Fibroblast of skin of back (primary cell): ENCODE results near the gene CACNB4.
"Not testable (repeated sequence)": the region's sequence is repeated elsewhere in the genome, so short reads cannot be mapped to it uniquely, and the experiment has no call there.

ENCODE experiments used
- DNase-seq: peaks from one replicate; pipeline ENCODE4 v3.0.0-alpha.2; 2013

The CACNB4 gene

DNA sequence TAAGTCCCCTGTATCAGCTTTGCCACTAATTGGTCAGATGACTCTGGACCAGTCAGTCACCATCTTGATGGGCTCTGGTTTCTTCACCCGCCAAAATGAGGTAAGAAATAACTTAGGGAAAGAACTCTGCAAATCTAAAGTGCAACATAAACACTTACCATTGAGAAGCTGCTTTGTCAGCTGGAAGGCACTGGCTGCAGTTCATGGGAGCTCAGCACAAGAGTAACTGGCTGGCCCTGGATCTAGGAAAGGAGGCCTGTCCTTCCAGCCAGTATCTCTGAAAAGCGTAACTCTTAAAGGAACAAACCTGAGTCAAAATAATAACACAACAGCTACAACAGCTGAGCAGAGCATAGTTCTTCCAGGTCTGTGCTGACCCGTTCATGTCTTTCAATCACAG is 123.9 kb downstream of the CACNB4 start:
- DNase-seq = no peak

GRCh38 chr2:151973901-151974199 is 125.0 kb downstream of the CACNB4 start:
- DNase-seq = peak; percentile 37

GRCh38 chr2:151973013-151973900 is 125.6 kb downstream of the CACNB4 start:
- no peak for DNase-seq

GRCh38 chr2:151972241-151973012 is 126.4 kb downstream of the CACNB4 start:
- no peak for DNase-seq

GRCh38 chr2:151971301-151972051 is 127.4 kb downstream of the CACNB4 start:
- no peak for DNase-seq

DNA sequence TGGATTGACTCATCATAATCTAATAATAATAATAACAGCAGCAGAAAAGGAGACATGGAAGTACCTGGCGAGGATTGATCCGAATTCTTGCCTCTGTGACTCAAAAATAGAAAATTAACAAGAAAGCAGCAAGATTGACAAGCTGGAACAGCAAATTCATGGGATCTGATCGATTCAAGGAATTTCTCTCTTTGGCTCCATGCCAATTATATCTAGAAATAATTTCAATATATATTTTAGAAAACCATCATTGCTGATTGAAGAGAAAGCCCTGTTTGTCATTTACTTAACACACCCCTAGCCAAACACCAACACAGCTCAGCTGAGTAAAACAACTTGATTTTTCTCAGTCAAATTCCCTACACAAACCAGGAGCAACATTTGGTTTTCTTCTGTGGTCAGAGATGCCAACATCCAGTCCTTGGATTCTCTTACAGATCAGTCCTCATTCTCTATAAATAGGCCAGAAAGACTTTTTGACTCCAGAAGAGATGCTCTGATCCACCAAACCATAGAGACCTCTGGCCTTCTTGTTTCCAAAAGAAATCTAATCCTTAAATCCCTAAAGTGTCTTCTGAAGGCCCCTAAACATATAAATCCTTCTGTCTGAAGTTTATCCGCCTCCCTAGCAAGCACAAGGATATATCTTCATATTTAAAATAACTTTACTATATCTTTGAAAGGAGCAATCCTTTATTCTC is 129.9 kb downstream of the CACNB4 start:
- no peak for DNase-seq

- DNase-seq = no peak
Measured at GRCh38 chr2:151967829-151968722, 130.8 kb downstream of the CACNB4 start.

DNA sequence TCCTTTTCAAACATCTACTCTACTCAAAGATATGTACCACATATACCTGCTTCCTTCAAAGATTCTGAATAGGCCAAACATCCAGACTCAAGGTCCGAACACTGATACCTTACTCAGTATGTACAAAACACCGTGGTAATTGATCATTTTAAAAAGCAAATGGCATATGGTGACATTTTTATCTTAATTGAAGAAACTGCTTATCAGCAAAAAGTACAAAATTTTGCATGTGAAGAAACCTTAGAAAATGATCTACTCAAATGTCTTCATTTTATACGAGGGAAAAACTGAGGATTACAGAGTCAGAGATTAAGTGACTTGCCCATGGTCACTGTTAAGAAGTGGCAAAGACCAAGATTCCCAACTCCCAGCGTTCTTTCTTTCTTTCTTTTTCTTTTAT is 133.0 kb downstream of the CACNB4 start:
- DNase-seq = no peak

GRCh38 chr2:151961558-151961957 is 137.3 kb downstream of the CACNB4 start:
- no peak for DNase-seq

- DNase-seq = no peak
Measured at GRCh38 chr2:151959238-151959637, 139.6 kb downstream of the CACNB4 start.

DNA sequence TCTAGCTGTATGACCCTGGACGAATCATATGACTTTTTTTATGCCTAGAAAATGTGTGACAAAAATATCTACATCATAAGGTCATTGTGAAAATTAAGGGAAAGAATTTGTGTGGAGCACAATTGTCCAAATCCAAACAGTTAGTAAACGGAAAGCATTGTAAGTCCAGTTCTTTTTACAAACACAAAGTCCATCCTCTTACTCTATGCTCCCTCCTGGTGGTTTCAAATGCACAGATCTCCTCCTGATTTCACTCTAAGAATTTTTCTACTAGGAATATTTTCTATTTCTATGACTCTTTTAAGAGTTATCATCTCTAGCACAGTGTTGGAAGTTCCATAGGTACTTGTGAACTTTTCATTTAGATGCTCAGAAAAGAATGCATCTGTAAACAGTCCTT is 145.4 kb downstream of the CACNB4 start:
- DNase-seq = no peak

DNA sequence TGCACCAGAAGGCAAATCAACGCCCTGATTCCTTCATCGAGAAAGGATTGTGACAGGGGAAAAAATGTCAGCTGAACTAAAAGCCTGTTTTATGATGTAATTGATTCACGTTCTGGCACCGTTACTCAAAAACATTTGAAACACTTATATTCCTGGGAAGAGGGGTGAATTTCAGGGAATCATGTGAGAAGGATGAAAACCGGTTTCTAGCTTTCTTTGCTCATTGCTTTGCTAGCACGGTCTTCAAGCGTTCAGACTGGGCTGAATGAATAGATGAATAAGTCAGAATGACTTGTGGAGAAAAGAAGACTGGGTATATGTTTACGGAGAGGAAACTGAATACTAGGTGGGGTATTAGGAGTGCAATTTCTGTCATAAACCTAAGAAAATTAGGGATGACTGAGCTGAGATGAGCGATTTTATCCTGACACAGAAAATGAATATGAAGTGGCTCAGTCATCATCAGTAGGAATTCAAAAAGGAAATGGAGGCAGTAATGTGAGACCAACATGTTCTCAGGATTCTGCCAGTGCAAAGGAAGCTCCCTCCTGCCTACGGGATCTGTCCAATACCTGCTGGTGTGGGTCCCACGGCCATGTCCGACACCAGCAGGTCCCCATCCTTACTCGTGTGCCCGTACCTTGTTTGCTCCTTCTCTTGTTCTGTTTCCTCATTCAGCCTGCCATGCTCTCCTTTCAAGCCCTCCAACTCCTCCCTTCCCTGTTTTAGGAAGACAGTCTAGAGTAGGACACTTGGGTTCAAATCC is 146.0 kb downstream of the CACNB4 start:
- DNase-seq = no peak

DNA sequence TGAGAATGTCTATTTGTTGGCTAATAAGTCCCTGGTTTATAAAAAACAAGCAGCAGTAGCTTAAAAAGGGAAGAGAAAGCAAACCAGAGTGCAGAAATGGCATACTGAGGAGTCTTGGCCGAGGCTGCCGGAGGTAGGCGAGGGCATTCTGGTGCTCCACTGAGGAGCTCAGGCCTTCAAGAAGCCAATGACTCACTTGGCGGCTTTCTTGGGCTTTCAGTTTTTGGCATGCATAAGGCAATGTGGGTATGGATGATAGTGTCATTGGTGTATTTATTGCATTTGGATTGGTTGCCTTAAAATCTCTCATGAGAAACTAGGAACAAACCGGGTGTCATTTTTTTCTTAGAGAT is 151.1 kb downstream of the CACNB4 start:
- peak; percentile 11 for DNase-seq

DNA sequence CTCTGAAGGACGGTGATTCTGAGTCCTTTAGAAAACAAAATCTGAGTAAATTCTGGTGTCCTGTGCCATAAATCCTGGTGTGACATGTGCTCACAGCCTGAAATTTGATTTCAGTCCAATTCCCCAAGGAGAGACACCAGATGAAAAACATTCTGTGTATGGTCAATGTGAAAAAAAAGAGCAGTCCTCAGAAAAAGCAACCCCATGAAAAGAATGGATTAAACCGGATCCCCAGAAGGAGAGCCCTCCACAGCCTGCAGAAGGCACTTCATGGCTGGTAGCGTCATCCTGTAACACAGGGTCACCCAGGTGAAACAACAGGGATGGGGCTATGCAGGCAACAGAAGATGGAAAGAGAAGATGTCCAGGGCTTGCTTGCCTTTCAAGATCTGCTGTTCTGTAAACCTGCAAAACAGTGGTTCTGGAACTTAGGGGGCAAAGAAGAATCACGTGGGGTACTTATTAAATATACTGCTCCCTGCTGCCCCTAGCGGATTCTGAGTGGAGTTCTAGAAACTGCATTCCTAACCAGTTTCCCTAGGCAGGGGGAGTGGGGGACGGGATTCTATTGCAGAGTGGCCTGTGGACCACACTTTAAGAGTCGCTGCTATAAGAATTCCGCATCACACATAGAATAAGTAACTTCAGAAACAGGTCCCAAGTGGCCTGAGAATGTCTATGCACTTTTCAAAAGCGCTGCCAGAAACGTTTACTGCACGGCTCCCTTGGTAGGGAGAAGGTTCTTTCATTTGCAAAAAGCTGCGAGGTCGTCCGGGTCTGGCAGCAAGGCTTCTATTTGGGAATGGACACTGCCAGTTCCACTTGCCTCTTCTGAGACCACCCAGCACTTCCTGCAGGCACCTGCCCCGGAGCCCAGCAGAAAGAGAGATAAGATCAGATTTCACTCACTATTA is 151.7 kb downstream of the CACNB4 start:
- DNase-seq = peak; percentile 31

DNA sequence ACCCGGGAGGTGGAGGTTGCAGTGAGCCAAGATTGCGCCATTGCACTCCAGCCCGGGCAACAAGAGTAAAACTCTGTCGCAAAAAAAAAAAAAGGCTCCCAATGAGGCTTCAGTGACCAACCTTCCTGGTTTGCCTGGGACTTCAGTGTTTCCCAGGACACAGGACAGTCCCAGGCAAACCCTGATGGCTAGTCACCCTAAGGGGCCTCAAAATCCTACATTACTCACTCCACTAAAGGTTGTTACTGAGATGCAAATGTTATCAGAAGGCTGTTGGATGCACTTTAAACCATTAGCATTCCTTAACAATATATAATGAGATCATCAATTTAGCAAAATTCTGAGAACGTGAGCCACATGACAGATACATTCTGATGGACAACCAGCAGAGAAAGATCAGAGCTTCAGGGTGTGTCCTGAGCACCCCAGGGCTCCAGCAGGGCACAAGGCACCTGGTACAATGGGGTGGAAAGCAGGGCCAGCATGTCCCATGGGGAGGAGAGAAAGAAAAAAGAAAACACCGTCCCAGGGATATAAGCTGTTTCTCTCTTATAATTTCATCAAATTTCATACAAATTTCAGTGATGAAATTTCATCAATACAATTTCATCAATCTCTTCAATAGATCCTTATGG is 152.5 kb downstream of the CACNB4 start:
- DNase-seq = no peak

- DNase-seq = no peak
Measured at GRCh38 chr2:151945602-151946001, 153.2 kb downstream of the CACNB4 start.

DNA sequence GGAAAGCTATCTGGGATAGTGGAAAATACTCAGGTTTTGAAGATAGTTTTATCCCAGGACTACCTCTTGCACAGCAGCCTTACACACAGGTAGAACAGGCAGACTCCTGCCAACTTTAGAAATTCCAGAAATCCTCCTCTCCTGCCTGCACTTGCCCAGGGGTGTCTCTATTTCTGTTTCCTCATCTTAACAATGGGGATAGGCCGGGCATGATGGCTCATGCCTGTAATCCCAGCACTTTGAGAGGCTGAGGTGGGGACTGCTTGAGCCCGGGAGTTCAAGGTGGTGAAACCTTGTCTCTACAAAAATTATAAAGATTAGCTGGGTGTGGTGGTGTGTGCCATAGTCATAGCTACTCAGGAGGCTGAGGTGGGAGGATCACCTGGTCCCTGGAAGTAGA is 153.7 kb downstream of the CACNB4 start:
- DNase-seq = no peak

DNA sequence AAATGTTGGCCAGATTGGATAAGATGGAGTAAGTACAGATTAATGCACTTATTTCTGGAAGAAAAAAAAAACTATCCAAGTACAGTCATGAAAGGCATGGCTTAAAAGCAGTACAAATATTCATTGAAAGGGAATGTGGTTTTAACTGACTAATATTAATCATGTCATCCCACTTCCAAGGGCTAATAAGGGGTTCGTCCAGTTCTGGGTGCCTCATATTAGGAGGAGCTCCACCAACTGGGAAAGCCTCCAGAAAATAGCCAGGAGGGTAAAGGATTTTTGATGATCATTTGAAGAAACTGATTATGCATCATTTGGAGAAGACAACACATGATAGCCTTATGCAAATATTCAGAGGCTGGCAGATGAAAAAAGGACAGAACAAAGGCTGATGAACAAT is 155.4 kb downstream of the CACNB4 start:
- no peak for DNase-seq

- DNase-seq = not testable (repeated sequence)
Measured at GRCh38 chr2:151942540-151943205, 156.2 kb downstream of the CACNB4 start.
